Cardiac muscle cell (in vitro differentiated cells and primary cell): ENCODE measurements around the gene DOHH. TPM values are rescaled to one million over a fixed set of nuclear protein-coding genes. Genes with fewer than 3 reads are reported as not detected.
"Not testable (repeated sequence)": the region's sequence is repeated elsewhere in the genome, so short reads cannot be mapped to it uniquely, and the experiment has no call there.

Source experiments
- DNase-seq, 2 donors: peaks; one replicate each; pipeline versions ENCODE4 v3.0.0 to v3.0.0-alpha.2; 2010 to 2017; ENCODE audit warnings: low read depth in 1 of 2, low spot score in 1 of 2
- H3K27ac ChIP-seq: fragments of 200-600 bp; sonication (generic); 2 replicates; pipeline ENCODE4 v1.5.1; 2016
- H3K27me3 ChIP-seq: fragments of 200-600 bp; sonication (generic); 2 replicates; pipeline ENCODE4 v1.6.0; 2016; ENCODE audit warnings: control low read depth
- H3K36me3 ChIP-seq: fragments of 200-600 bp; sonication (generic); 2 replicates; pipeline ENCODE4 v1.5.1; 2016; ENCODE audit warnings: control low read depth
- H3K4me1 ChIP-seq: fragments of 200-600 bp; sonication (generic); 2 replicates; pipeline ENCODE4 v1.8.1; 2017; ENCODE audit warnings: low read depth, mild to moderate bottlenecking, mixed run types
- H3K4me3 ChIP-seq: fragments of 200-600 bp; sonication (generic); 2 replicates; pipeline ENCODE4 v1.5.1; 2016; ENCODE audit warnings: mild to moderate bottlenecking
- H3K9me3 ChIP-seq: fragments of 200-600 bp; sonication (generic); 2 replicates; pipeline ENCODE4 v1.5.1; 2017; ENCODE audit warnings: low read depth, mild to moderate bottlenecking, control low read depth
- CTCF ChIP-seq: IDR thresholded peaks from 2 replicates; pipeline ENCODE4 v1.5.1; 2012; ENCODE audit warnings: low read depth, mild to moderate bottlenecking, low read length
- polyA plus RNA-seq: library from polyadenylated mRNA; unstranded; fragments of >200 nt; fragmentation: Nextera tagmentation; extraction: Ambion mirVana; gene quantifications from 2 replicates; pipeline ENCODE4 v1.2.1, GENCODE V29; 2016
- total RNA-seq: library from RNA; depleted of rRNA; stranded (reverse); fragments of >200 nt; gene quantifications from 2 replicates; pipeline ENCODE4 v1.2.3, GENCODE V29; 2016

Gene DOHH
- total and polyA plus RNA-seq, 2 experiments from 2014 or later: 16.2 to 21.0 TPM

GRCh38 chr19:3452171-3452941 is 48.1 kb downstream of the DOHH start:
- no peak overlapping the region for H3K27ac ChIP-seq
- no peak overlapping the region for H3K4me3 ChIP-seq
- no peak for TF ChIP-seq CTCF
- H3K4me1 ChIP-seq: peaks cover 1% of the 10 kb centered on the region
- no peak for DNase-seq
- H3K36me3 ChIP-seq: peaks cover 12% of the 10 kb centered on the region
- no peaks in the 10 kb centered on the region for H3K9me3 ChIP-seq
- no peaks in the 10 kb centered on the region for H3K27me3 ChIP-seq

- DNase-seq: no peak
- H3K4me3 ChIP-seq: no peak overlapping the region
- H3K27ac ChIP-seq: no peak overlapping the region
- H3K27me3 ChIP-seq: no peaks in the 10 kb centered on the region
- no peaks in the 10 kb centered on the region for H3K4me1 ChIP-seq
- no peaks in the 10 kb centered on the region for H3K9me3 ChIP-seq
- TF ChIP-seq CTCF: no peak
- H3K36me3 ChIP-seq: peaks cover 12% of the 10 kb centered on the region
Measured at GRCh38 chr19:3451451-3451866, 49.0 kb downstream of the DOHH start.

GRCh38 chr19:3450796-3451411 is 49.6 kb downstream of the DOHH start:
- Histone ChIP-seq H3K4me1 (no peaks in the 10 kb centered on the region), H3K9me3 (no peaks in the 10 kb centered on the region), H3K36me3 (peaks cover 12% of the 10 kb centered on the region), H3K27ac (no peak overlapping the region), H3K27me3 (no peaks in the 10 kb centered on the region), H3K4me3 (no peak overlapping the region)
- no peak for TF ChIP-seq CTCF
- DNase-seq: peak in 1 of 2 donors; percentile 100

GRCh38 chr19:3448616-3449334 is 51.7 kb downstream of the DOHH start:
- peaks cover 11% of the 10 kb centered on the region for H3K36me3 ChIP-seq
- H3K27ac ChIP-seq: no peak overlapping the region
- no peaks in the 10 kb centered on the region for H3K4me1 ChIP-seq
- DNase-seq: no peak
- H3K4me3 ChIP-seq: no peak overlapping the region
- H3K9me3 ChIP-seq: no peaks in the 10 kb centered on the region
- no peaks in the 10 kb centered on the region for H3K27me3 ChIP-seq
- no peak for TF ChIP-seq CTCF

GRCh38 chr19:3446657-3447056 is 53.8 kb downstream of the DOHH start:
- not testable (repeated sequence) for H3K4me3 ChIP-seq, H3K36me3 ChIP-seq, H3K27ac ChIP-seq, H3K27me3 ChIP-seq, H3K9me3 ChIP-seq, DNase-seq, H3K4me1 ChIP-seq
